HG03432 (cell line): Measurements from ENCODE around the gene ARPC4.
A peak's percentile ranks its signal among the peaks of the same experiment; 100 is the strongest.

Experiments
- ATAC-seq: cut with Tn5 transposase; IDR thresholded peaks from one replicate; pipeline ENCODE4 v1.9.1; 2021; ENCODE audit warnings: mild to moderate bottlenecking, moderate library complexity; ENCODE audit not compliant: unreplicated experiment

Gene ARPC4

GRCh38 chr3:9792405-9793160 lies at the start of gene ARPC4, which contains the start of gene TADA3:
Gene ARPC4 (plus strand): TSS chr3:9793082. CDS start chr3:9793122, 40 bp downstream.
Gene TADA3 (minus strand): TSS chr3:9792473. CDS start chr3:9791466, 1,007 bp downstream.
- peak; percentile 84 for ATAC-seq

GRCh38 chr3:9743548-9743947 lies 49.3 kb upstream of the ARPC4 start:
- no peak for ATAC-seq

- ATAC-seq: no peak
Measured at GRCh38 chr3:9744162-9744561, 48.7 kb upstream of the ARPC4 start.

- no peak for ATAC-seq
Measured at GRCh38 chr3:9745521-9745920, 47.4 kb upstream of the ARPC4 start.

- ATAC-seq: no peak
Measured at GRCh38 chr3:9746330-9746729, 46.6 kb upstream of the ARPC4 start.

- ATAC-seq: peak; percentile 12
Measured at GRCh38 chr3:9747267-9747666, 45.6 kb upstream of the ARPC4 start.

GRCh38 chr3:9748031-9748430 lies 44.9 kb upstream of the ARPC4 start:
- ATAC-seq: no peak

GRCh38 chr3:9749296-9749644 lies 43.6 kb upstream of the ARPC4 start:
- ATAC-seq: no peak

GRCh38 chr3:9749645-9750555 lies 43.0 kb upstream of the ARPC4 start, which contains the start of gene OGG1:
Gene OGG1 (plus strand): TSS chr3:9749952. CDS start chr3:9750287, 335 bp downstream.
- peak; percentile 92 for ATAC-seq

- ATAC-seq: no peak
Measured at GRCh38 chr3:9750556-9751411, 42.1 kb upstream of the ARPC4 start.

GRCh38 chr3:9754678-9755077 lies 38.2 kb upstream of the ARPC4 start:
- no peak for ATAC-seq

- ATAC-seq: no peak
Measured at GRCh38 chr3:9757427-9757826, 35.5 kb upstream of the ARPC4 start.

GRCh38 chr3:9760779-9761505 lies 31.9 kb upstream of the ARPC4 start:
- no peak for ATAC-seq

- ATAC-seq: no peak
Measured at GRCh38 chr3:9761919-9762318, 31.0 kb upstream of the ARPC4 start.

GRCh38 chr3:9762871-9763270 lies 30.0 kb upstream of the ARPC4 start:
- ATAC-seq: no peak

GRCh38 chr3:9765865-9766264 lies 27.0 kb upstream of the ARPC4 start:
- ATAC-seq: no peak

GRCh38 chr3:9767418-9767817 lies 25.5 kb upstream of the ARPC4 start:
- ATAC-seq: no peak

GRCh38 chr3:9768141-9768775 lies 24.6 kb upstream of the ARPC4 start:
- no peak for ATAC-seq

- ATAC-seq: no peak
Measured at GRCh38 chr3:9769012-9769411, 23.9 kb upstream of the ARPC4 start.
